Thoracic aorta (tissue), 2 donors: ENCODE measurements around the gene METTL13. TPM values are rescaled to one million over a fixed set of nuclear protein-coding genes. Genes with fewer than 3 reads are reported as not detected.
A peak's percentile ranks its signal among the peaks of the same experiment; 100 is the strongest.

Experiments
- ATAC-seq: fragments of 150-250 bp; one replicate; pipeline ENCODE4 v1.8.0; 2017; ENCODE audit warnings: low read depth; ENCODE audit not compliant: insufficient number of reproducible peaks, low FRiP score
- DNase-seq: peaks from one replicate; pipeline ENCODE4 v3.0.0-alpha.2; 2020; ENCODE audit warnings: low spot score
- H3K27ac ChIP-seq, 2 donors: fragments of 200-600 bp; sonication (generic); 1 replicate in 1 of 2; 2 replicates in 1 of 2; pipeline ENCODE4 v1.5.1; 2016; ENCODE audit warnings: mild to moderate bottlenecking in 2 of 2, moderate library complexity in 2 of 2
- H3K27me3 ChIP-seq: fragments of 200-600 bp; sonication (generic); replicated peaks from 2 replicates; pipeline ENCODE4 v1.6.0; 2016; ENCODE audit warnings: mild to moderate bottlenecking; ENCODE audit not compliant: insufficient read depth
- H3K36me3 ChIP-seq: fragments of 200-600 bp; sonication (generic); one replicate; pipeline ENCODE4 v1.5.1; 2016
- H3K4me1 ChIP-seq, 2 donors: fragments of 200-600 bp; sonication (generic); 1 replicate in 1 of 2; 2 replicates in 1 of 2; pipeline versions ENCODE4 v1.5.1 to v1.6.0; 2016; ENCODE audit warnings: low read depth in 2 of 2, mild to moderate bottlenecking in 1 of 2; ENCODE audit not compliant: control insufficient read depth in 1 of 2
- H3K4me3 ChIP-seq: fragments of 200-600 bp; sonication (generic); 2 replicates; pipeline ENCODE4 v1.5.1; 2016; ENCODE audit warnings: mild to moderate bottlenecking
- H3K9me3 ChIP-seq: fragments of 200-600 bp; sonication (generic); 2 replicates; pipeline ENCODE4 v1.5.1; 2016
- CTCF ChIP-seq: fragments of 200-600 bp; sonication (generic); IDR thresholded peaks from one replicate; pipeline ENCODE4 v1.5.1; 2019; ENCODE audit warnings: antibody characterized with exemption
- total RNA-seq, 2 donors: library from RNA; depleted of rRNA; stranded (reverse); fragments of >200 nt; gene quantifications; one replicate each; pipeline versions ENCODE4 v1.1.0 to v1.2.3, GENCODE V29; 2016

METTL13 gene, protein sequence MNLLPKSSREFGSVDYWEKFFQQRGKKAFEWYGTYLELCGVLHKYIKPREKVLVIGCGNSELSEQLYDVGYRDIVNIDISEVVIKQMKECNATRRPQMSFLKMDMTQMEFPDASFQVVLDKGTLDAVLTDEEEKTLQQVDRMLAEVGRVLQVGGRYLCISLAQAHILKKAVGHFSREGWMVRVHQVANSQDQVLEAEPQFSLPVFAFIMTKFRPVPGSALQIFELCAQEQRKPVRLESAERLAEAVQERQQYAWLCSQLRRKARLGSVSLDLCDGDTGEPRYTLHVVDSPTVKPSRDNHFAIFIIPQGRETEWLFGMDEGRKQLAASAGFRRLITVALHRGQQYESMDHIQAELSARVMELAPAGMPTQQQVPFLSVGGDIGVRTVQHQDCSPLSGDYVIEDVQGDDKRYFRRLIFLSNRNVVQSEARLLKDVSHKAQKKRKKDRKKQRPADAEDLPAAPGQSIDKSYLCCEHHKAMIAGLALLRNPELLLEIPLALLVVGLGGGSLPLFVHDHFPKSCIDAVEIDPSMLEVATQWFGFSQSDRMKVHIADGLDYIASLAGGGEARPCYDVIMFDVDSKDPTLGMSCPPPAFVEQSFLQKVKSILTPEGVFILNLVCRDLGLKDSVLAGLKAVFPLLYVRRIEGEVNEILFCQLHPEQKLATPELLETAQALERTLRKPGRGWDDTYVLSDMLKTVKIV
- 10 to 100 TPM; 15.7 to 24.8 TPM for total RNA-seq

GRCh38 chr1:171781176-171781875 is at the start of gene METTL13:
TSS of gene METTL13 (plus strand) at chr1:171781660. CDS start at chr1:171781968, 308 bp downstream.
- peak within 1 kb of the TSS; percentile 83 to 93 for H3K27ac ChIP-seq
- no peaks in the 10 kb centered on the region for H3K9me3 ChIP-seq
- peak; percentile 96 for ATAC-seq
- TF ChIP-seq CTCF: no peak
- peaks cover 15% of the 10 kb centered on the region for H3K36me3 ChIP-seq
- no peaks in the 10 kb centered on the region for H3K27me3 ChIP-seq
- DNase-seq: peak; percentile 96
- H3K4me1 ChIP-seq: peaks cover 8 to 36% of the 10 kb centered on the region in 2 donors
- H3K4me3 ChIP-seq: peak within 1 kb of the TSS; percentile 91

GRCh38 chr1:171736196-171736595 is 45.3 kb upstream of the METTL13 start:
- no peaks in the 10 kb centered on the region for H3K9me3 ChIP-seq
- H3K27me3 ChIP-seq: no peaks in the 10 kb centered on the region
- ATAC-seq: no peak
- TF ChIP-seq CTCF: no peak
- peaks cover 21 to 41% of the 10 kb centered on the region in 2 donors for H3K4me1 ChIP-seq
- no peak for DNase-seq
- peaks cover 14% of the 10 kb centered on the region for H3K36me3 ChIP-seq
- no peak overlapping the region for H3K27ac ChIP-seq
- H3K4me3 ChIP-seq: no peak overlapping the region

DNA sequence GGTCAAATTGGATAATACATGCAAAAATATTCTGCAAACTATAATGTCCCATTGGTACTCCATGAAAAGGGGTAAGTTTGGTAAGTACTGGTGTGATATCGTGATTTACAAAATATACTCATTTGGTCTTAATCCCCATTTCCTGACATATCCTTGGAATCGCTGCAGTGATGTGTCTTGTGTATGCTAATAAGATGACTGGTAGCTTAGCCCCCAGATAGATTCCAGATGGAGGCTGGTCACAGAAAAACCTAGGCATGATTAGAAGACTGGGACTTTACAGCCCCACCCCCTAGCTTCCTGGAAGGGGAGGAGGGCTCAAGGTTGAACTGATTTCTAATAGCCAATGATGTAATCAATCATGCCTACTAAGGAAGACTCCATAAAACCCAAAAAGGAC is 42.5 kb upstream of the METTL13 start:
- TF ChIP-seq CTCF: no peak
- Histone ChIP-seq H3K36me3 (peaks cover 14% of the 10 kb centered on the region), H3K4me1 (peaks cover 27 to 52% of the 10 kb centered on the region in 2 donors), H3K27ac (peak overlapping the region in 1 of 2 donors; percentile 92), H3K4me3 (no peak overlapping the region), H3K9me3 (no peaks in the 10 kb centered on the region), H3K27me3 (no peaks in the 10 kb centered on the region)
- DNase-seq (no peak), ATAC-seq (no peak)

DNA sequence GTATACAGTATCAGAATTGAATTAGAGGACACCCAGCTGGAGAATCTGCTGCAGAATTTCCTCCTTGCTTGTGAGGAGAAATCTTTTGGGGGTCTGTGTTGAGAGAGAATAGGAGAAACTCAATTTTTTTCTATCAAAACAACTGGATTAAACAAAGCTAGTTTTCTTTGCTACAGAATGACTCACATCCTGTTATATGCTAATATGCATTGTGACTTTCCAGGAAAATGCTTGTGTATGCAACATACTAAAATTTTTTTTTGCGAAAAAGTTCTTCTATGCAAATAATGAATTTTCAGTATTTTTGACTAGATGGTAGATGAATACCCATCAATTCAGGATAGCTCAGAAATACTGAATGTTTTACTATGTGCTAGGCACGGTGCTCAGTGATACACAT is 41.8 kb upstream of the METTL13 start:
- H3K27ac ChIP-seq: peak overlapping the region in 1 of 2 donors; percentile 92

More for the DNA sequence above, 41.8 kb upstream of the METTL13 start:
- Histone ChIP-seq H3K36me3 (peaks cover 14% of the 10 kb centered on the region), H3K27me3 (no peaks in the 10 kb centered on the region), H3K4me1 (peaks cover 27 to 56% of the 10 kb centered on the region in 2 donors), H3K4me3 (no peak overlapping the region), H3K9me3 (no peaks in the 10 kb centered on the region)
- DNase-seq (no peak), ATAC-seq (no peak)
- TF ChIP-seq CTCF: no peak
